Activated CD4-positive, alpha-beta T cell treated with anti-CD3 and anti-CD28 coated beads, Interleukin-2, amount 50 U/mL, for 1 hour (primary cell): ENCODE results near the gene SLC32A1.

ENCODE experiments used
- DNase-seq: peaks from one replicate; pipeline ENCODE4 v3.0.0-alpha.2; 2020

SLC32A1 gene

GRCh38 chr20:38755324-38755910 is 31.1 kb downstream of the SLC32A1 start:
- no peak for DNase-seq

- DNase-seq: no peak
These were observed 33.0 kb downstream of the SLC32A1 start for GRCh38 chr20:38757145-38757775.

- no peak for DNase-seq
These were observed 34.8 kb downstream of the SLC32A1 start for GRCh38 chr20:38759106-38759505.

DNA sequence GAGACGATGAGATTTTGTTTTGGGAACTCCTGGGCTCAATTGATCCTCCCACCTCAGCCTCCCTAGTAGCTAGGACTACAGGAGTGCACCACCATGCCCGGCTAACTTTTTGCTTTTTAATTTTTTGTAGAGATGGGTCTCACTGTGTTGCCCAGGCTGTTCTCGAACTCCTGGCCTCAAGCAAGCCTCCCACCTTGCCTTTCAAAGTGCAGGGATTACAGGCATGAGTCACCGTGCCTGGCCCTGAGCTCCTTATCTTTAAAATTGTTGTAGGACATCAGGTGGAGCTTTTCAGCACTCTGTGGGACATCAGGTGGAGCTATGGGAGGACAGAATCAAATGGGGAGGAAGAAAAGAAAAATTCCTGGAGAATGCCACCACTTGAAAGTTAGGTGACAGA is 36.7 kb downstream of the SLC32A1 start:
- DNase-seq: no peak

GRCh38 chr20:38762174-38762573 is 37.9 kb downstream of the SLC32A1 start:
- no peak for DNase-seq

DNA sequence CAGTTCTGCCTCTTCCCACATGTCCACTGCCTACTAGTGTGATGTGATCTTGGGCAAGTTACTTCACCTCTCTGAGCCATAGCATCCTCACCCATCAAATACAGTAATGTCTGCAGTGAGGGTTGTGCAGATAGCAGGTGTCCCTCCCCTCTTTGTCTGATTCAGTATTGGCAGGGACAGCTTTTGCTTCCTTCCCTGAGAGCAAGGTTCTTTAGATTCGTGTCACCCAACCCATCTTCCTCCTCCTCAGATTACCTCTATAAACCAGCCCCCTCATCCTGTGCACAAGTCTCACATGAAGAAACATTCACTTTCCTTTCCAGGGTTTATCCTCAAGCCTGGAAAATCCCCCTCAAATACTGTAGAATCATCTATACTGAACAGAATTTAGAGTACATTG is 39.3 kb downstream of the SLC32A1 start:
- no peak for DNase-seq

DNA sequence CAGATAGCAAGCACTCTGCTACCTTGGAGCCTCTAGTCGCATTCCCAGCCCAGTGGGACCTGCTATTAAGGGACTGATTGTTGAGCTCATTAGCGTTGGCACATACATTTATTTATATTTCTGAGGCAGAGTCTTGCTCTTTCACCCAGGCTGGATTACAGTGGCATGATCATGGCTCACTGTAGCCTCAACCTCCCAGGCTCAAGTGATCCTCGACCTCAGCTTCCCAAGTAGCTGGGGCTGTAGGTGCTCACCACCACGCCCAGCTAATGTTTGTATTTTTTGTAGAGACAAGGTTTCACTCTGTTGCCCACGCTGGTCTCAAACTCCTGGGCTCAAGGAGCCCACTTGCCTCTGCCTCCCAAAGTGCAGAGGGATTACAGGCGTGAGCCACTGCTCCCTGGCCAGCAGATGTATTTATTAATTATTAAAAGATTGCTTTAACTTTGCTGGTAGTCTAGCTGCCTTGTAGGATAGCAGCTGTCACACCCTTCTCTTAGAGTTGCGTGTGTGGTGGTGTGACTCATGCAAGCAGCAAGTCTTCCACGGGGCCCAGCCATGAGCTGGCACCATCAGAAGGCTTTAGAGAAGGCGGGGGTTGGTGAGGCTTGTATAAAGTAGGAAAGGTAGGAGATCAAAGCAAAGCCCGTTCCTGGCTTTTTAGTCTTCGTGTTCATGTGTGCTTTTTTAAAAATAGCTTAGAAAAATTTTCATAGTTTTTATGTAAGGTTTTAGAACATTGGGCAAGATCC is 40.5 kb downstream of the SLC32A1 start:
- DNase-seq: no peak

DNA sequence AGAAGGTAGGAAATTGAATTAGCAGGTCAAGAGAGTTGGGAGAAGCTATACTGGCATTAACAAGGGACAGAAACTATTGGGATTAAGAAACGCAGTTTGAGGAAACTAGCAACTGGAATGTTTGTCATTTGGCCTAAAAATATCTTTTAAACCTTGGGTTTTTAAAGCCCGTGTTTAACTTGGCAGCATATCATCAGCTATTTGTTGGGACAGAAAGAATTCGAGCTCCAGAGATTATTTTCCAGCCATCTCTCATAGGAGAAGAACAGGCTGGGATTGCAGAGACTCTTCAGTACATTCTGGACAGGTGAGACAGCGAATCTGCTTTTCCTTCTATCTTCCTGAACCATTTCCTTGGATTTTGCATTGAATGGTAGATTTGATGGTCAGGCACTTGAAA is 41.8 kb downstream of the SLC32A1 start:
- DNase-seq: no peak

GRCh38 chr20:38769376-38770295 is 45.4 kb downstream of the SLC32A1 start:
- no peak for DNase-seq

DNA sequence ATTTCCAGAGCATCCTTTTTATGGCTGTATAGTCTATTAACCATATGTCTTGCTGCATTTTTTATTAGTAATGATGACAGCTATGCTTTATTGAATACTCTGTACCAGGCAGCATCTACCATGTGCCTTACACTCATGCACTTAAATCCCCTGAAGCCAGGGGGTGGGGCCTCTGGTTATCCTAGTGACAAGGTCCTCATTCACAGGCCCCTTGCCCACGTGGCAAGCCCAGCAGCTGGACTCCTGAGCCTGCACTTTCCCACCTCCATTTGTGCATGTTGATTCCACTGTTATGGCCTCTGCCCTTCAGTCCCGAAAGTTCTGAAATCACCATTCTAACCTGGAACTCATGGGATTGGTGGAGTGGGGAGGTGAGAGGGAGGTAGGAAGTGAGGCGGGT is 46.3 kb downstream of the SLC32A1 start:
- no peak for DNase-seq

GRCh38 chr20:38770970-38771369 is 46.7 kb downstream of the SLC32A1 start:
- no peak for DNase-seq

- DNase-seq: no peak
These were observed 47.3 kb downstream of the SLC32A1 start for GRCh38 chr20:38771621-38772020.

- DNase-seq: no peak
These were observed 49.9 kb downstream of the SLC32A1 start for GRCh38 chr20:38774167-38774566.

GRCh38 chr20:38776363-38776762 is 52.1 kb downstream of the SLC32A1 start:
- no peak for DNase-seq
